H9 (cell line): ENCODE results near the gene SSTR5. TPM values are rescaled to one million over a fixed set of nuclear protein-coding genes. Genes with fewer than 3 reads are reported as not detected.

ENCODE experiments used
- DNase-seq: peaks from one replicate; pipeline ENCODE4 v3.0.0-alpha.2; 2017
- H2AFZ ChIP-seq: one replicate; pipeline ENCODE4 v1.6.1; 2013; ENCODE audit warnings: mild to moderate bottlenecking, low read length, control low read depth, moderate library complexity
- H2AK5ac ChIP-seq: 2 replicates; pipeline ENCODE4 v1.6.1; 2013; ENCODE audit warnings: low read length, control low read depth, mixed read lengths; ENCODE audit not compliant: insufficient read length
- H2BK120ac ChIP-seq: one replicate; pipeline ENCODE4 v1.6.1; 2013; ENCODE audit warnings: low read depth, mild to moderate bottlenecking, low read length, control low read depth, inconsistent platforms; ENCODE audit not compliant: poor library complexity, severe bottlenecking
- H2BK12ac ChIP-seq: 2 replicates; pipeline ENCODE4 v1.6.1; 2013; ENCODE audit warnings: low read length, control low read depth, mixed read lengths, low read depth; ENCODE audit not compliant: insufficient read length
- H2BK15ac ChIP-seq: 2 replicates; pipeline ENCODE4 v1.6.1; 2013; ENCODE audit warnings: low read depth, low read length, control low read depth
- H2BK20ac ChIP-seq: one replicate; pipeline ENCODE4 v1.6.1; 2013; ENCODE audit warnings: low read depth, mild to moderate bottlenecking, low read length, control low read depth, inconsistent platforms; ENCODE audit not compliant: poor library complexity, severe bottlenecking
- H2BK5ac ChIP-seq: 2 replicates; pipeline ENCODE4 v1.6.1; 2013; ENCODE audit warnings: low read length, control low read depth, mixed read lengths; ENCODE audit not compliant: insufficient read length
- H3K14ac ChIP-seq: 2 replicates; pipeline ENCODE4 v1.6.1; 2013; ENCODE audit warnings: low read length, control low read depth; ENCODE audit not compliant: insufficient read depth
- H3K18ac ChIP-seq: 2 replicates; pipeline ENCODE4 v1.6.1; 2013; ENCODE audit warnings: low read depth, mild to moderate bottlenecking, mixed read lengths, low read length, control low read depth; ENCODE audit not compliant: insufficient read length
- H3K23ac ChIP-seq: 2 replicates; pipeline ENCODE4 v1.6.1; 2013; ENCODE audit warnings: low read length, control low read depth, mixed read lengths, low read depth; ENCODE audit not compliant: insufficient read length
- H3K23me2 ChIP-seq: 2 replicates; pipeline ENCODE4 v1.6.1; 2013; ENCODE audit warnings: low read depth, mild to moderate bottlenecking, mixed read lengths, low read length, control low read depth; ENCODE audit not compliant: insufficient read length, poor library complexity, severe bottlenecking
- H3K27ac ChIP-seq: 2 replicates; pipeline ENCODE4 v1.5.1; 2013; ENCODE audit warnings: low read length, control low read depth, mixed read lengths, low read depth; ENCODE audit not compliant: insufficient read length
- H3K27me3 ChIP-seq: 2 replicates; pipeline ENCODE4 v1.6.1; 2013; ENCODE audit warnings: low read length, control low read depth, inconsistent platforms; ENCODE audit not compliant: insufficient read depth
- H3K4ac ChIP-seq: 2 replicates; pipeline ENCODE4 v1.6.1; 2013; ENCODE audit warnings: low read depth, mild to moderate bottlenecking, control low read depth, inconsistent platforms, low read length, moderate library complexity
- H3K4me1 ChIP-seq: 2 replicates; pipeline ENCODE4 v1.6.1; 2013; ENCODE audit warnings: low read length, control low read depth, inconsistent platforms; ENCODE audit not compliant: insufficient read depth
- H3K4me2 ChIP-seq: 2 replicates; pipeline ENCODE4 v1.6.1; 2013; ENCODE audit warnings: low read length, control low read depth, mixed read lengths; ENCODE audit not compliant: insufficient read length, insufficient read depth
- H3K56ac ChIP-seq: 2 replicates; pipeline ENCODE4 v1.6.1; 2013; ENCODE audit warnings: low read depth, mild to moderate bottlenecking, mixed read lengths, low read length, control low read depth; ENCODE audit not compliant: insufficient read length
- H3K79me1 ChIP-seq: 2 replicates; pipeline ENCODE4 v1.6.1; 2013; ENCODE audit warnings: low read depth, mild to moderate bottlenecking, moderate library complexity, low read length, control low read depth, inconsistent platforms; ENCODE audit not compliant: insufficient read depth, poor library complexity, severe bottlenecking
- H3K79me2 ChIP-seq: 2 replicates; pipeline ENCODE4 v1.6.1; 2013; ENCODE audit warnings: low read length, control low read depth, inconsistent platforms; ENCODE audit not compliant: insufficient read depth
- H3K9ac ChIP-seq: 2 replicates; pipeline ENCODE4 v1.6.1; 2013; ENCODE audit warnings: low read length, control low read depth, mixed read lengths; ENCODE audit not compliant: insufficient read length; ENCODE audit errors: extremely low read depth
- H3K9me3 ChIP-seq: one replicate; pipeline ENCODE4 v1.6.1; 2013; ENCODE audit warnings: low read depth, low read length, inconsistent platforms; ENCODE audit not compliant: control insufficient read depth
- H3T11ph ChIP-seq: one replicate; pipeline ENCODE4 v1.6.1; 2013; ENCODE audit warnings: mild to moderate bottlenecking, low read length, control low read depth, inconsistent platforms
- H4K20me1 ChIP-seq: one replicate; pipeline ENCODE4 v1.6.1; 2013; ENCODE audit not compliant: control insufficient read depth, insufficient read length, insufficient read depth
- H4K5ac ChIP-seq: 2 replicates; pipeline ENCODE4 v1.6.1; 2013; ENCODE audit warnings: low read depth, mild to moderate bottlenecking, mixed read lengths, low read length, control low read depth; ENCODE audit not compliant: insufficient read length
- H4K8ac ChIP-seq: replicated peaks from 2 replicates; pipeline ENCODE4 v1.6.1; 2013; ENCODE audit warnings: low read length, control low read depth, mixed read lengths, low read depth; ENCODE audit not compliant: insufficient read length
- H4K91ac ChIP-seq: 2 replicates; pipeline ENCODE4 v1.6.1; 2013; ENCODE audit warnings: low read depth, mild to moderate bottlenecking, moderate library complexity, mixed read lengths, low read length, control low read depth; ENCODE audit not compliant: insufficient read length
- H3K27ac Mint-ChIP-seq, 3 experiments: 2 replicates in 2 of 3; 3 replicates in 1 of 3; pipeline ENCODE4 v1.8.0; 2020 to 2021; ENCODE audit warnings: mixed read lengths in 3 of 3, mild to moderate bottlenecking in 1 of 3, moderate library complexity in 1 of 3
- H3K27me3 Mint-ChIP-seq: 2 replicates; pipeline ENCODE4 v1.8.0; 2021; ENCODE audit warnings: low read depth, mild to moderate bottlenecking, moderate library complexity, mixed read lengths
- H3K36me3 Mint-ChIP-seq, 3 experiments: 2 replicates in 2 of 3; 3 replicates in 1 of 3; pipeline ENCODE4 v1.8.0; 2020 to 2021; ENCODE audit warnings: low read depth in 3 of 3, mixed read lengths in 3 of 3; ENCODE audit not compliant: insufficient read depth in 1 of 3
- H3K4me1 Mint-ChIP-seq, 2 experiments: 2 replicates each; pipeline ENCODE4 v1.8.0; 2020; ENCODE audit warnings: mixed read lengths in 2 of 2
- H3K4me3 Mint-ChIP-seq, 2 experiments: 2 replicates in 1 of 2; 3 replicates in 1 of 2; pipeline ENCODE4 v1.8.0; 2020 to 2021; ENCODE audit warnings: mild to moderate bottlenecking in 2 of 2, mixed read lengths in 2 of 2, moderate library complexity in 1 of 2
- H3K9me3 Mint-ChIP-seq, 2 experiments: 2 replicates in 1 of 2; 3 replicates in 1 of 2; pipeline ENCODE4 v1.8.0; 2020; ENCODE audit warnings: mild to moderate bottlenecking in 2 of 2, mixed read lengths in 2 of 2, moderate library complexity in 1 of 2
- CTCF ChIP-seq: fragments of 200-600 bp; sonication (generic); conservative IDR thresholded peaks from 3 replicates; pipeline ENCODE4 v1.8.0; 2021; ENCODE audit warnings: antibody characterized with exemption, mild to moderate bottlenecking
- WGBS: extraction: QIAGEN DNeasy Blood & Tissue Kit; methylation state at CpG from one replicate; pipeline ENCODE4 v1.1.7; 2013; ENCODE audit warnings: missing lambda C conversion rate, low lambda C conversion rate, mixed read lengths; ENCODE audit not compliant: insufficient read length; ENCODE audit errors: extremely low coverage; 5-methylcytosine and 5-hydroxymethylcytosine counted together
- total RNA-seq: library from RNA; stranded (reverse); gene quantifications from 2 replicates; pipeline ENCODE4 v1.2.1, GENCODE V29; 2021

The SSTR5 gene
- total RNA-seq, 1 experiment from 2014 or later, result 0.22 TPM

- H3K79me2 ChIP-seq, result no peaks in the 10 kb centered on the region
- WGBS, result no CpG with 5 or more reads among the region's 12 CpGs
- H2AK5ac ChIP-seq, result no peak overlapping the region
- no peak overlapping the region for H3K9ac ChIP-seq
- H3K27me3 Mint-ChIP-seq, result peaks cover 55% of the 10 kb centered on the region
- DNase-seq, result no peak
- H3K27ac ChIP-seq, result no peak overlapping the region
- TF ChIP-seq CTCF, result no peak
- H3K14ac ChIP-seq, result no peak overlapping the region; the same call in 1 of the 2 replicates
- H3K4me1 Mint-ChIP-seq, result peaks cover 0 to 3% of the 10 kb centered on the region in 2 experiments; a peak in 1 of 4 replicates
- no peak overlapping the region for H3K23ac ChIP-seq
- H3K4me1 ChIP-seq, result no peaks in the 10 kb centered on the region
- H2AFZ ChIP-seq, result no peak overlapping the region
- no peak overlapping the region for H3K27ac Mint-ChIP-seq
- H3K27me3 ChIP-seq, result no peaks in the 10 kb centered on the region
- no peaks in the 10 kb centered on the region for H3K9me3 ChIP-seq
- no peaks in the 10 kb centered on the region; a peak in 1 of 5 replicates for H3K9me3 Mint-ChIP-seq
- no peaks in the 10 kb centered on the region for H3K36me3 Mint-ChIP-seq
- no peak overlapping the region for H3K4ac ChIP-seq
- H3T11ph ChIP-seq, result no peak overlapping the region
- H3K4me3 Mint-ChIP-seq, result no peak overlapping the region
- no peak overlapping the region for H3K56ac ChIP-seq
- H4K91ac ChIP-seq, result no peak overlapping the region
- no peak overlapping the region for H4K8ac ChIP-seq
- H3K4me2 ChIP-seq, result no peak overlapping the region
- no peak overlapping the region for H2BK120ac ChIP-seq
- no peak overlapping the region for H2BK5ac ChIP-seq
- H3K79me1 ChIP-seq, result no peaks in the 10 kb centered on the region
- H3K23me2 ChIP-seq, result peaks cover 4% of the 10 kb centered on the region
- H2BK20ac ChIP-seq, result no peak overlapping the region
- no peak overlapping the region for H2BK15ac ChIP-seq
- H4K20me1 ChIP-seq, result no peaks in the 10 kb centered on the region
- no peak overlapping the region for H4K5ac ChIP-seq
- no peak overlapping the region for H3K18ac ChIP-seq
- H2BK12ac ChIP-seq, result no peak overlapping the region
Measured at GRCh38 chr16:1107731-1108130, 35.2 kb downstream of the SSTR5 start.
